HG03439 (cell line): ENCODE data around the gene ADPRH.
"Not testable (repeated sequence)": the region's sequence is repeated elsewhere in the genome, so short reads cannot be mapped to it uniquely, and the experiment has no call there.

ENCODE experiments used
- ATAC-seq: cut with Tn5 transposase; IDR thresholded peaks from one replicate; pipeline ENCODE4 v1.9.1; 2021; ENCODE audit warnings: mild to moderate bottlenecking, moderate library complexity; ENCODE audit not compliant: unreplicated experiment

The ADPRH gene

GRCh38 chr3:119559441-119559963 is 19.8 kb upstream of the ADPRH start, which contains the start of gene CD80:
Gene CD80 (minus strand): TSS chr3:119559614. CDS start chr3:119557728, 1,886 bp downstream.
- peak; percentile 55 for ATAC-seq

- ATAC-seq: no peak
Observed at GRCh38 chr3:119560160-119560559, 19.1 kb upstream of the ADPRH start.

- peak; percentile 82 for ATAC-seq
Observed at GRCh38 chr3:119562307-119562961, 16.9 kb upstream of the ADPRH start.

GRCh38 chr3:119563334-119563733 is 16.0 kb upstream of the ADPRH start:
- ATAC-seq: not testable (repeated sequence)

- ATAC-seq: no peak
Observed at GRCh38 chr3:119569156-119569555, 10.1 kb upstream of the ADPRH start.

- no peak for ATAC-seq
Observed at GRCh38 chr3:119570229-119570628, 9.1 kb upstream of the ADPRH start.

- ATAC-seq: no peak
Observed at GRCh38 chr3:119571230-119571629, 8.1 kb upstream of the ADPRH start.

GRCh38 chr3:119571688-119572087 is 7.6 kb upstream of the ADPRH start:
- no peak for ATAC-seq

- ATAC-seq: no peak
Observed at GRCh38 chr3:119575507-119575906, 3.8 kb upstream of the ADPRH start.

- ATAC-seq: peak; percentile 47
Observed at GRCh38 chr3:119580067-119580760, 922 bp downstream of the ADPRH start.

- peak; percentile 45 for ATAC-seq
Observed at GRCh38 chr3:119582178-119582577, 2.9 kb downstream of the ADPRH start.

- ATAC-seq: no peak
Observed at GRCh38 chr3:119585208-119585607, 5.9 kb downstream of the ADPRH start.

- no peak for ATAC-seq
Observed at GRCh38 chr3:119585856-119586570, 6.7 kb downstream of the ADPRH start.

- no peak for ATAC-seq
Observed at GRCh38 chr3:119586733-119587172, 7.5 kb downstream of the ADPRH start.

- no peak for ATAC-seq
Observed at GRCh38 chr3:119588112-119588511, 8.8 kb downstream of the ADPRH start.

- ATAC-seq: no peak
Observed at GRCh38 chr3:119589102-119589773, 9.9 kb downstream of the ADPRH start.

- ATAC-seq: no peak
Observed at GRCh38 chr3:119590706-119591105, 11.4 kb downstream of the ADPRH start.

- no peak for ATAC-seq
Observed at GRCh38 chr3:119592861-119593260, 13.6 kb downstream of the ADPRH start.

- ATAC-seq: no peak
Observed at GRCh38 chr3:119594066-119594465, 14.8 kb downstream of the ADPRH start.

GRCh38 chr3:119594929-119595328 is 15.6 kb downstream of the ADPRH start:
- not testable (repeated sequence) for ATAC-seq
